GM10248 (cell line): ENCODE results near the gene SYNE1.
A peak's percentile ranks its signal among the peaks of the same experiment; 100 is the strongest.

Experiments used
- CTCF ChIA-PET: fragments of 300-600 bp; sonication (Branson Sonifier 250); formaldehyde crosslinking; extraction: SDS; loops from one replicate; lab custom pipeline; 2021; ENCODE audit warnings: antibody characterized with exemption; lab: Yijun Ruan, JAX
- POLR2A ChIA-PET: fragments of 350-650 bp; sonication (Branson Sonifier 250); formaldehyde crosslinking; extraction: SDS; loops from one replicate; lab custom pipeline; 2020; ENCODE audit warnings: antibody characterized with exemption; lab: Yijun Ruan, JAX
- DNase-seq: peaks from one replicate; pipeline ENCODE4 v3.0.0; 2012; ENCODE audit errors: extremely low spot score
- TF ChIP-seq, protein P1 (sequence below): IDR thresholded peaks from 2 replicates; pipeline ENCODE4 v1.5.1; 2012; ENCODE audit warnings: mild to moderate bottlenecking, low read depth; ENCODE audit errors: extremely low read depth, missing control alignments, control extremely low read depth

The SYNE1 gene

DNA sequence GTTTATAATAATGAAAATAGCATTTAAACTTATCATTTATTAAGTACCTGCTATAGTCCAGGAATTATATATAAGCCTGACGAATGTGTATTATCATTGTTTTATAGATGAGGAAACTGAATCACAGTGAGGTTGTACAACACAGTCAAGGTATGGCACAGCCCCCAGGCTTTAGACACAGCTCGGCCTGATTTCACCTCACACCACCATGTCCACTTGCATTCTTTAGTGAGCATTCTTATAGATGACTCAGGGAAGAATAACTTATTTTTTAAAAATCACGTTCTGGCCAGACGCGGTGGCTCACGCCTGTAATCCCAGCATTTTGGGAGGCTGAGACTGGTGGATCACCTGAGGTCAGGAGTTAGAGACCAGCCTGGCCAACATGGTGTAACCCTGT, 289.0 kb downstream of the SYNE1 start:
- no peak for DNase-seq
- TF ChIP-seq, protein P1, sequence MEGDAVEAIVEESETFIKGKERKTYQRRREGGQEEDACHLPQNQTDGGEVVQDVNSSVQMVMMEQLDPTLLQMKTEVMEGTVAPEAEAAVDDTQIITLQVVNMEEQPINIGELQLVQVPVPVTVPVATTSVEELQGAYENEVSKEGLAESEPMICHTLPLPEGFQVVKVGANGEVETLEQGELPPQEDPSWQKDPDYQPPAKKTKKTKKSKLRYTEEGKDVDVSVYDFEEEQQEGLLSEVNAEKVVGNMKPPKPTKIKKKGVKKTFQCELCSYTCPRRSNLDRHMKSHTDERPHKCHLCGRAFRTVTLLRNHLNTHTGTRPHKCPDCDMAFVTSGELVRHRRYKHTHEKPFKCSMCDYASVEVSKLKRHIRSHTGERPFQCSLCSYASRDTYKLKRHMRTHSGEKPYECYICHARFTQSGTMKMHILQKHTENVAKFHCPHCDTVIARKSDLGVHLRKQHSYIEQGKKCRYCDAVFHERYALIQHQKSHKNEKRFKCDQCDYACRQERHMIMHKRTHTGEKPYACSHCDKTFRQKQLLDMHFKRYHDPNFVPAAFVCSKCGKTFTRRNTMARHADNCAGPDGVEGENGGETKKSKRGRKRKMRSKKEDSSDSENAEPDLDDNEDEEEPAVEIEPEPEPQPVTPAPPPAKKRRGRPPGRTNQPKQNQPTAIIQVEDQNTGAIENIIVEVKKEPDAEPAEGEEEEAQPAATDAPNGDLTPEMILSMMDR, result no peak
- ChIA-PET POLR2A (no interaction called here), CTCF (interaction anchor here (5.8 kb wide), 1 partner anchor 10 kb away, joined by 38 read pairs; no protein-coding TSS in a partner anchor)

- no peak for DNase-seq
- CTCF ChIA-PET, result no interaction called here
- TF ChIP-seq, protein P1, result no peak
- POLR2A ChIA-PET, result no interaction called here
Measured at GRCh38 chr6:152343735-152344360, 293.3 kb downstream of the SYNE1 start.

GRCh38 chr6:152341596-152341995, 295.6 kb downstream of the SYNE1 start:
- TF ChIP-seq, protein P1, result no peak
- ChIA-PET POLR2A (no interaction called here), CTCF (interaction anchor here (1.6 kb wide), 1 partner anchor 27 kb away, joined by 5 read pairs; no protein-coding TSS in a partner anchor)
- no peak for DNase-seq

- peak; percentile 54 for DNase-seq
- TF ChIP-seq, protein P1, result peak; percentile 90
- POLR2A ChIA-PET, result no interaction called here
- CTCF ChIA-PET, result interaction anchor here (0.7 to 4.8 kb wide), 31 partner anchors 11 to 954 kb away, joined by 3 to 49 read pairs (median 5); no protein-coding TSS in a partner anchor
Measured at GRCh38 chr6:152338335-152339125, 298.6 kb downstream of the SYNE1 start.

GRCh38 chr6:152334555-152334954, 302.6 kb downstream of the SYNE1 start:
- ChIA-PET POLR2A (no interaction called here), CTCF (no interaction called here)
- TF ChIP-seq, protein P1, result no peak
- DNase-seq, result no peak

GRCh38 chr6:152330961-152331360, 306.2 kb downstream of the SYNE1 start:
- no peak for DNase-seq
- ChIA-PET CTCF (interaction anchor here (1.0 to 6.5 kb wide), 2 partner anchors 7 to 29 kb away, joined by 3 to 49 read pairs; no protein-coding TSS in a partner anchor), POLR2A (no interaction called here)
- TF ChIP-seq, protein P1, result no peak
